IMR-90 (cell line): Measurements from ENCODE around the gene RAN. TPM values are rescaled to one million over a fixed set of nuclear protein-coding genes. Genes with fewer than 3 reads are reported as not detected.

Experiments used
- ATAC-seq: fragments of 200-7000 bp; cut with Tn5 transposase; 2 replicates; pipeline ENCODE4 v1.9.1; 2020; ENCODE audit warnings: low read depth, mild to moderate bottlenecking, moderate library complexity
- BruUV-seq: library from RNA; stranded (reverse); fragments of 400-500 nt; replicated peaks from 2 replicates; lab custom pipeline; 2021; lab: Mats Ljungman, UMichigan
- CTCF ChIA-PET: fragments of 300-600 bp; formaldehyde crosslinking; extraction: SDS; loops from one replicate; lab custom pipeline; 2021; ENCODE audit warnings: antibody characterized with exemption; lab: Yijun Ruan, JAX
- POLR2A ChIA-PET: fragments of 300-600 bp; sonication (Branson Sonifier 250); formaldehyde crosslinking; loops from one replicate; lab custom pipeline; 2022; ENCODE audit warnings: antibody characterized with exemption; ENCODE audit not compliant: unreplicated experiment; lab: Charles Lee
- DNase-seq: peaks from one replicate; pipeline ENCODE4 v3.0.0; 2013
- H2AFZ ChIP-seq: replicated peaks from 2 replicates; pipeline ENCODE3; 2013; ENCODE audit warnings: low read length, mild to moderate bottlenecking; ENCODE audit not compliant: poor library complexity
- H2AK5ac ChIP-seq: 2 replicates; pipeline ENCODE4 v1.6.1; 2013; ENCODE audit warnings: low read depth, low read length, inconsistent platforms
- H2AK9ac ChIP-seq: replicated peaks from 2 replicates; pipeline ENCODE3; 2013; ENCODE audit warnings: mild to moderate bottlenecking, low read depth, low read length, moderate library complexity; ENCODE audit not compliant: poor library complexity
- H2BK120ac ChIP-seq: 2 replicates; pipeline ENCODE4 v1.6.1; 2013; ENCODE audit warnings: low read depth, low read length, inconsistent platforms
- H2BK15ac ChIP-seq: 3 replicates; pipeline ENCODE4 v1.6.1; 2013; ENCODE audit warnings: low read depth, low read length, inconsistent platforms
- H2BK20ac ChIP-seq: 2 replicates; pipeline ENCODE4 v1.6.1; 2013; ENCODE audit warnings: low read depth, mild to moderate bottlenecking, inconsistent platforms, low read length, moderate library complexity
- H2BK5ac ChIP-seq: 2 replicates; pipeline ENCODE4 v1.6.1; 2013; ENCODE audit warnings: mild to moderate bottlenecking, low read depth, low read length, inconsistent platforms; ENCODE audit not compliant: poor library complexity, severe bottlenecking
- H3K14ac ChIP-seq: replicated peaks from 2 replicates; pipeline ENCODE4 v1.6.1; 2013; ENCODE audit warnings: low read depth, low read length, inconsistent platforms
- H3K18ac ChIP-seq: 2 replicates; pipeline ENCODE4 v1.6.1; 2013; ENCODE audit warnings: low read depth, low read length, control low read depth
- H3K23ac ChIP-seq: 2 replicates; pipeline ENCODE4 v1.6.1; 2013; ENCODE audit warnings: low read depth, low read length, inconsistent platforms
- H3K27ac ChIP-seq: 2 replicates; pipeline ENCODE4 v1.5.1; 2013; ENCODE audit warnings: mild to moderate bottlenecking, control low read depth, low read length; ENCODE audit not compliant: insufficient read depth
- H3K27me3 ChIP-seq: 2 replicates; pipeline ENCODE4 v1.6.1; 2013; ENCODE audit warnings: low read length; ENCODE audit not compliant: control insufficient read depth, insufficient read depth
- H3K36me3 ChIP-seq: 2 replicates; pipeline ENCODE4 v1.6.1; 2013; ENCODE audit warnings: low read length, mixed read lengths; ENCODE audit not compliant: control insufficient read depth, insufficient read depth
- H3K4ac ChIP-seq: 2 replicates; pipeline ENCODE4 v1.6.1; 2013; ENCODE audit warnings: low read depth, low read length, inconsistent platforms
- H3K4me1 ChIP-seq: 2 replicates; pipeline ENCODE4 v1.6.1; 2013; ENCODE audit warnings: low read length, mixed read lengths; ENCODE audit not compliant: control insufficient read depth, insufficient read depth
- H3K4me2 ChIP-seq: 2 replicates; pipeline ENCODE4 v1.6.1; 2013; ENCODE audit warnings: low read depth, mild to moderate bottlenecking, control low read depth, low read length, moderate library complexity
- H3K4me3 ChIP-seq: 2 replicates; pipeline ENCODE4 v1.5.1; 2013; ENCODE audit warnings: low read depth, mild to moderate bottlenecking, control low read depth, low read length, moderate library complexity; ENCODE audit not compliant: insufficient read depth
- H3K56ac ChIP-seq: 2 replicates; pipeline ENCODE4 v1.6.1; 2013; ENCODE audit warnings: low read length, inconsistent platforms; ENCODE audit not compliant: insufficient read depth; ENCODE audit errors: extremely low read depth
- H3K79me1 ChIP-seq, 2 experiments: 2 replicates each; pipeline ENCODE4 v1.6.1; 2013; ENCODE audit warnings: low read length in 2 of 2, inconsistent platforms in 1 of 2, low read depth in 1 of 2
- H3K9ac ChIP-seq: 2 replicates; pipeline ENCODE4 v1.6.1; 2013; ENCODE audit warnings: low read depth, low read length, control low read depth
- H3K9me1 ChIP-seq: 2 replicates; pipeline ENCODE4 v1.6.1; 2013; ENCODE audit warnings: low read length, inconsistent platforms; ENCODE audit not compliant: insufficient read depth
- H3K9me3 ChIP-seq: 2 replicates; pipeline ENCODE4 v1.6.1; 2013; ENCODE audit warnings: low read length; ENCODE audit not compliant: control insufficient read depth, insufficient read depth
- H4K20me1 ChIP-seq: 2 replicates; pipeline ENCODE4 v1.6.1; 2013; ENCODE audit warnings: low read length, inconsistent platforms; ENCODE audit not compliant: insufficient read depth
- H4K5ac ChIP-seq: 2 replicates; pipeline ENCODE4 v1.6.1; 2013; ENCODE audit warnings: mild to moderate bottlenecking, low read depth, low read length, control low read depth
- H4K8ac ChIP-seq, 2 experiments: 2 replicates each; pipeline ENCODE4 v1.6.1; 2013; ENCODE audit warnings: low read depth in 2 of 2, low read length in 2 of 2, control low read depth in 1 of 2, inconsistent platforms in 1 of 2
- H4K91ac ChIP-seq: 2 replicates; pipeline ENCODE4 v1.6.1; 2013; ENCODE audit warnings: low read depth, low read length, inconsistent platforms; ENCODE audit not compliant: insufficient read depth
- BHLHE40 ChIP-seq: fragments of 150-350 bp; IDR thresholded peaks from 2 replicates; pipeline ENCODE4 v1.6.1; 2016; ENCODE audit warnings: mild to moderate bottlenecking, low read depth, low read length
- FOS ChIP-seq: fragments of 150-350 bp; IDR thresholded peaks from 2 replicates; pipeline ENCODE4 v1.6.1; 2016; ENCODE audit warnings: low read depth, low read length
- MXI1 ChIP-seq: IDR thresholded peaks from 2 replicates; pipeline ENCODE4 v1.6.1; 2012; ENCODE audit warnings: low read depth, mild to moderate bottlenecking, low read length, moderate library complexity, borderline replicate concordance
- NFE2L2 ChIP-seq: fragments of 150-350 bp; IDR thresholded peaks from 2 replicates; pipeline ENCODE4 v1.6.1; 2016; ENCODE audit warnings: low read depth, mild to moderate bottlenecking, low read length
- RAD21 ChIP-seq: IDR thresholded peaks from 2 replicates; pipeline ENCODE4 v1.6.1; 2012; ENCODE audit warnings: low read length, improper control_type of control experiment
- SMC3 ChIP-seq: fragments of 150-350 bp; IDR thresholded peaks from 2 replicates; pipeline ENCODE4 v1.6.1; 2016; ENCODE audit warnings: low read depth, mild to moderate bottlenecking, antibody characterized with exemption, low read length, moderate library complexity
- WGBS, 2 experiments: methylation state at CpG; one replicate each; pipeline versions ENCODE4 v1.1.5 to v1.1.7; 2013; ENCODE audit warnings: missing lambda C conversion rate in 2 of 2; ENCODE audit not compliant: insufficient read length in 1 of 2; ENCODE audit errors: extremely low coverage in 2 of 2; 5-methylcytosine and 5-hydroxymethylcytosine counted together
- dilution Hi-C: fragments of 300-500 bp; cut with HindIII; formaldehyde crosslinking; loops from one replicate; pipeline ENCODE4 v1.14.3; 2018; ENCODE audit warnings: low sequenced_read_pairs; ENCODE audit not compliant: unreplicated experiment
- in situ Hi-C: fragments of 300-500 bp; cut with MboI; formaldehyde crosslinking; loops from 3 replicates; pipeline ENCODE4 v1.14.3; 2019; ENCODE audit warnings: low sequenced_read_pairs, inconsistent platforms, mixed read lengths
- intact Hi-C: fragments of 100-400 bp; cut with micrococcal nuclease; formaldehyde crosslinking; loops from 2 replicates; pipeline ENCODE4 v1.10.0; 2022
- polyA plus RNA-seq, 3 experiments: library from polyadenylated mRNA; depleted of rRNA; stranded (reverse); fragments of >200 nt; gene quantifications; 2 replicates each; pipeline ENCODE4 v1.2.3, GENCODE V29; 2012; ENCODE audit warnings: low replicate concordance in 1 of 3
- total RNA-seq: library from RNA; depleted of rRNA; stranded (reverse); fragments of >200 nt; gene quantifications from 2 replicates; pipeline ENCODE4 v1.2.3, GENCODE V29; 2012
- TF ChIP-seq, protein P1 (sequence below): fragments of 150-350 bp; IDR thresholded peaks from 2 replicates; pipeline ENCODE4 v1.6.1; 2017; ENCODE audit warnings: mild to moderate bottlenecking, antibody characterized with exemption, low read length, low read depth

Gene RAN
- total and polyA plus RNA-seq, 2 of the 4 experiments (the other 2 are of a cell fraction) = 910 to 984 TPM

DNA sequence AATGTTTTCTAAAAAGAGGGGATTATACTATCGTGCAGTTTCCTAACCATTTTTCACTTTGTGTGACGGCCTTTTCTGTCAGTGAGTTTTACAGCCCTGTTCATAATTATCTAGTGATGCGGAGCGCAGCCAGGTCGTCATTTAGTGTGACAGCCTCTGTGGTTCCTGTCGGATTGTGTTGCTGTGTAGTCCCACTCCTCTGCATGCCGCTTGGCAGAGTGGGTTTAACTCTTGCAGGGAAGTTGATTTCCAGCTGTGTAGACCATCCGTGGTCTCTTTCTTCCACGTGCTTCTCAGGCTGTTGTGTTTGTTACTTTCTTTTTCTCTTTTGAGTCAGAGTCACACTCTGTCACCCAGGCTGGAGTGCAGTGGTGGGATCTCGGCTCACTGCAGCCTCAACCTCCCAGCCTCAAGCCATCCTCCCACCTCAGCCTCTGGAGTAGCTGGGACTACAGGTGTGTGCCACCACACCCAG is 8.6 kb downstream of the RAN start:
- no peak overlapping the region for H3K18ac ChIP-seq
- H3K4me2 ChIP-seq = peak overlapping the region; percentile 97
- ATAC-seq (peak; percentile 19; the same call in 1 of the 2 replicates), DNase-seq (no peak)
- H4K91ac ChIP-seq = no peak overlapping the region
- H4K20me1 ChIP-seq = peaks cover 11% of the 10 kb centered on the region
- intact Hi-C loops = no loop called here
- H3K56ac ChIP-seq = no peak overlapping the region
- no peak overlapping the region for H4K5ac ChIP-seq
- peak overlapping the region; percentile 53 for H3K4me3 ChIP-seq
- peaks cover 5 to 7% of the 10 kb centered on the region in 2 experiments; a peak in 1 of 4 replicates for H3K79me1 ChIP-seq
- dilution Hi-C loops = no loop called here
- no peaks in the 10 kb centered on the region for H3K4me1 ChIP-seq
- no peak overlapping the region for H3K4ac ChIP-seq
- H3K23ac ChIP-seq = no peak overlapping the region
- no peak overlapping the region for H2BK5ac ChIP-seq
- peaks cover 5% of the 10 kb centered on the region for H3K36me3 ChIP-seq
- CTCF ChIA-PET = no interaction called here
- H2AK9ac ChIP-seq = no peak overlapping the region
- 33% methylated on average over 3 of the region's 10 CpGs; no CpG with 5 or more reads in 1 of the 2 experiments for WGBS, 2 experiments
- no peak overlapping the region; the same call in 1 of the 2 replicates for H3K9ac ChIP-seq
- H2BK120ac ChIP-seq = no peak overlapping the region
- BruUV-seq = no TSS peak
- no peaks in the 10 kb centered on the region for H3K9me3 ChIP-seq
- no peak overlapping the region for H4K8ac ChIP-seq
- TF ChIP-seq, protein P1, sequence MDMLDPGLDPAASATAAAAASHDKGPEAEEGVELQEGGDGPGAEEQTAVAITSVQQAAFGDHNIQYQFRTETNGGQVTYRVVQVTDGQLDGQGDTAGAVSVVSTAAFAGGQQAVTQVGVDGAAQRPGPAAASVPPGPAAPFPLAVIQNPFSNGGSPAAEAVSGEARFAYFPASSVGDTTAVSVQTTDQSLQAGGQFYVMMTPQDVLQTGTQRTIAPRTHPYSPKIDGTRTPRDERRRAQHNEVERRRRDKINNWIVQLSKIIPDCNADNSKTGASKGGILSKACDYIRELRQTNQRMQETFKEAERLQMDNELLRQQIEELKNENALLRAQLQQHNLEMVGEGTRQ = no peak
- TF ChIP-seq BHLHE40 = no peak
- TF ChIP-seq SMC3 = no peak
- TF ChIP-seq NFE2L2 = no peak
- TF ChIP-seq FOS = no peak
- TF ChIP-seq MXI1 = no peak
- no peak for TF ChIP-seq RAD21
- no peak overlapping the region for H2BK20ac ChIP-seq
- H2AK5ac ChIP-seq = no peak overlapping the region
- H3K14ac ChIP-seq = no peak overlapping the region
- H3K27ac ChIP-seq = no peak overlapping the region
- H2BK15ac ChIP-seq = no peak overlapping the region
- H3K9me1 ChIP-seq = peaks cover 6% of the 10 kb centered on the region; the same call in 1 of the 2 replicates
- H2AFZ ChIP-seq = peak overlapping the region; percentile 38
- no peaks in the 10 kb centered on the region for H3K27me3 ChIP-seq
- POLR2A ChIA-PET = no interaction called here
- in situ Hi-C loops = no loop called here
